ENCODE results near the gene PSTK.

GRCh38 chr10:123035467-123036086, 55.4 kb downstream of the PSTK start:
- TF ChIP-seq CTCF (IDR thresholded peaks at IDR 0.05 in 2 of 3, conservative IDR thresholded peaks at IDR 0.05 in 1 of 3; ENCODE audit: control insufficient read depth in 2 of 3, extremely low read depth in 1 of 3, insufficient read depth in 1 of 3, low read depth in 3 of 3, low read length in 3 of 3) (no peak), TCF12 (IDR thresholded peaks at IDR 0.05; ENCODE audit: low read depth, low read length) (no peak), POLR2AphosphoS5 (IDR thresholded peaks at IDR 0.05; ENCODE audit: low read length) (no peak), BHLHE40 (IDR thresholded peaks at IDR 0.05; ENCODE audit: borderline replicate concordance in 1 of 2, low read depth in 2 of 2, low read length in 1 of 2) (no peak), POLR2AphosphoS2 (IDR thresholded peaks at IDR 0.05; ENCODE audit: low read depth, low read length) (no peak), BCL3 (IDR thresholded peaks at IDR 0.05; ENCODE audit: borderline replicate concordance, insufficient read depth, low read depth, low read length, poor library complexity, severe bottlenecking) (no peak), BCL11A (IDR thresholded peaks at IDR 0.05; ENCODE audit: low read depth, low read length) (no peak), SIN3A (IDR thresholded peaks at IDR 0.05; ENCODE audit: low read depth, low read length) (no peak), KDM1A (IDR thresholded peaks at IDR 0.05; ENCODE audit: borderline replicate concordance) (no peak), YY1 (IDR thresholded peaks at IDR 0.05; ENCODE audit: low read depth, low read length) (no peak), HDAC2 (IDR thresholded peaks at IDR 0.05) (no peak)

All from GM12878 (cell line).